GM12873 (cell line): ENCODE results near the gene ESPL1.

ENCODE experiments used
- TF ChIP-seq, protein P1 (sequence below): IDR thresholded peaks from 2 replicates; pipeline ENCODE4 v1.5.1; 2012; ENCODE audit warnings: low read depth, mild to moderate bottlenecking, moderate library complexity, low read length, control low read depth; ENCODE audit not compliant: insufficient read depth; ENCODE audit errors: missing control alignments

The ESPL1 gene

DNA sequence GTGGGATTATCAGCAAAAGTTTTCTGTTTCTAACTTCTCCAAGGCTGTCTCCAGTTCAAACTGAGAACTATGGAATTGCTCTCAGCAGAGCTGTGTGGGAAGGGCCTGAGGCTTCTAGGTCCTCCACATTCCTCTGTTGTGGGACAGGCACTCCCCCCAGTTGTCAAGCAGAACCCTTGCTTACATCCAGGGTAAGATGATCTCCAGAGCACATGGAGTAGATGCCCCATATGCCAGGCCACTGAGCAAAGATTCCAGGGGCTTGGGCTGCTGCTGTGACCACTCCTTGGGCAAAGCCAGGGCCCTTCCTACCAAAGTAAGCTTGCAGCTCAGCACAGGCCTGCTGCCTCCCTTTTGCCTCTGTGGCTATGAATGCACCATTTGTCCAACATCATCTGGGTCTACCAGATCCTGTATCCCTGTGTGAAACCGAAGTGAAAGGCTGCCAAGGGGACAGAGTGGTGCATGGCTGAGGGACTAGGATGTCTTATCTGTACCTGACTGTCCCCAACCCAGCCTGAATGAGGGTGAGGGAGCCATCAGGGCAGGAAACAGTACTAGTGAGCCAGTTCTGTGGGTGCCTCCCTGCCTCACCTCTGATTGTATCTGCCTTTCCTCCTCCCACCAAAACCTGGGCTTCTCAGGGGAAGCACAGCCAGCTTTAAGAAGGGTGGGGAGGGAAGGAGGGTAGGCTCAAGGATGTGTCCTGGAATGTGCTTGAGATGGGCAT, 13.1 kb upstream of the ESPL1 start:
- TF ChIP-seq, protein P1, sequence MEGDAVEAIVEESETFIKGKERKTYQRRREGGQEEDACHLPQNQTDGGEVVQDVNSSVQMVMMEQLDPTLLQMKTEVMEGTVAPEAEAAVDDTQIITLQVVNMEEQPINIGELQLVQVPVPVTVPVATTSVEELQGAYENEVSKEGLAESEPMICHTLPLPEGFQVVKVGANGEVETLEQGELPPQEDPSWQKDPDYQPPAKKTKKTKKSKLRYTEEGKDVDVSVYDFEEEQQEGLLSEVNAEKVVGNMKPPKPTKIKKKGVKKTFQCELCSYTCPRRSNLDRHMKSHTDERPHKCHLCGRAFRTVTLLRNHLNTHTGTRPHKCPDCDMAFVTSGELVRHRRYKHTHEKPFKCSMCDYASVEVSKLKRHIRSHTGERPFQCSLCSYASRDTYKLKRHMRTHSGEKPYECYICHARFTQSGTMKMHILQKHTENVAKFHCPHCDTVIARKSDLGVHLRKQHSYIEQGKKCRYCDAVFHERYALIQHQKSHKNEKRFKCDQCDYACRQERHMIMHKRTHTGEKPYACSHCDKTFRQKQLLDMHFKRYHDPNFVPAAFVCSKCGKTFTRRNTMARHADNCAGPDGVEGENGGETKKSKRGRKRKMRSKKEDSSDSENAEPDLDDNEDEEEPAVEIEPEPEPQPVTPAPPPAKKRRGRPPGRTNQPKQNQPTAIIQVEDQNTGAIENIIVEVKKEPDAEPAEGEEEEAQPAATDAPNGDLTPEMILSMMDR: no peak

DNA sequence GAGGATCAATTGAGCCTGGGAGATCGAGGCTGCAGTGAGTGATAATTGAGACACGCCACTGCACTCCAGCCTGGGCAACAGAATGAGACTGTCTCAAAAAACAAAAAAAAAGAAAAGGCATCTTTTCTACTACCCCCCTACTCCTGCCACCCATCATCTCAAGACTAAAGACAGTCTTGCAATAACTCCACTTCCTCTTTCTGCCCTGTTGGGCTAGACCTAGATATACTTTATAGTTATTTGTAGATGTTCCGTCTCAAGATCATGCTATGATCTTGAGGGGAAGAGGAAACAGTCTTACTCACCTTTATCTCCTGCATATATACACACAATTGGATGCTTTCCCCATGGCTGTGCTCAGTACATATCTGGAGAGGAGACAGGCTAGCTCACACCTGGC, 12.1 kb upstream of the ESPL1 start:
- TF ChIP-seq, protein P1: no peak

DNA sequence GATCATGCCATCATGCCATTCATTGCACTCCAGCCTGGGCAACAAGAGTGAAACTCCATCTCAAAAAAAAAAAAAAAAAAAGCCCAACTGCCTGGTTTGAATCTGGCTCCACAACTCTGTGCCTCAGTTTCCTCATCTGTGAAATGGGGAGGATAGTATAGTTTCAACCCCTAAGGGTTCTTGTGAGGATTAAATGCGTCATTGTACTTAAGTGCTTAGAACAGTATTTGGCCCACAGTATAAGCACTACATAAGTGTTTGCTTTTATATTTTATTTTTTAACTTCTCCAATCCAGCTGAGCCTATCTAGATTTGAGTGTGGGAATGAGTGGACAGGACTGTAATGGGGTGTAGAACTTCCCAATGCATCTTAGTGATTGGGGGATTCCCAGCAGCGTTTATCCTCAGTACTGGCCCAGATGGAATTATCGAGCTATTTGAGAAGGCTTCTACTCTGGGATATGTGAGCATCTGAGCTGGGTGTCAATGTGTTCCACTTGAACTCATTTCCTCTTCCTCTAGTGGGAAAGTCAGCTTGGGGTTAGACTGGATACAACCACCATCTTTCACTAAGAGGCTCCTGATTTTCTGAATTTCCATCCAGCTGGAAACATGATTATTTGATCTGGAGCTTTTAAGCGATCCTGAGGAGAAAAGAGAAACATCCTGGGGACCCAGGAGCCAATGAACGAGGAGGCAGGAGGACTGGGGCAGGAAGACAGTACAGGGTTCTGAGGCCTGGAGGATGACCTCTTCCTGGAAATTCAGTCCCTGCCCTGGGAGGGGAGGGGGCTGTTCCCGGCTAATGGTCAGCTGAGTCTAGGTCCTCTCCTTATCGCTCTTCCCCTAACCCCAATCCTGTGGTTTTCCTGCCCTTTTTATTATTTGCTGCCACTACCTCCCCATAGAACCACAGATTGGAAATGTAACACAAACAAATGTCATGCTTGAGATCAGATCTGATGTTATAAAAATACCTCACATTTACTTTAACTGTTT, 9.3 kb upstream of the ESPL1 start:
- TF ChIP-seq, protein P1: no peak

DNA sequence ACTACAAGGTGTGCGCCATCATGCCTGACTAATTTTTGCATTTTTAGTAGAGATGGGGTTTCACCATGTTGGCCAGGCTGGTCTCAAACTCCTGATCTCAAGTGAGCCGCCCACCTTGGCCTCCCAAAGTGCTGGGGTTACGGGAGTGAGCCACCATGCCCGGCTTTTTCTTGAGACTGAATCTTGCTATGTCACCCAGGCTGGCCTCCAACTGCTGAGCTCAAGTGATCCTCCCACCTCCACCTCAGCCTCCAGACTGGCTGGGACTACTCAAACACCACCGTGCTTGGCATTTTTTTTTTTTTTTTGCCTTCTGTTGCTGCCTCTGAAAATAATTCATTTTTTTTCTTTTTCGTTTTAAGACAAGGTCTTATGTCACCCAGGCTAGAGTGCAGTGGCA, 8.2 kb upstream of the ESPL1 start:
- TF ChIP-seq, protein P1: no peak

DNA sequence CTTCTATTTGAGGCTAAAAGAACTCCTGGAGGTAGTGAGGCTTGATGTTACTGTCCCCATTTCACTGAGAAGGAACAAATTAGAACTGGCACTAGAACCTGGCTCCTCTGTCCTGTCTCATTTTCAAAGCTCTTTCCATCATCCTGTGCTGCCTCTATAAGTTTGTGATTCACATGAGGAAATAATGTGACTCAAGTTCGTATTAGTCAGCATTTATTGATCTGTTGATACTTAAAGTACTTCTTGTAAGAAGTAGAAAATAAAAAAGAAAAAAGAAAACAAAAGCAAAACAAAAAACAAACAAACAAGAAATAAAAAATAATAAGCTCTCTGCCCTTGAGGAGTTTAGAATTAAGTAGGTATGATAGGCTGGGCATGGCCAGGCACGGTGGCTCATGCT, 2.3 kb upstream of the ESPL1 start:
- TF ChIP-seq, protein P1: no peak

DNA sequence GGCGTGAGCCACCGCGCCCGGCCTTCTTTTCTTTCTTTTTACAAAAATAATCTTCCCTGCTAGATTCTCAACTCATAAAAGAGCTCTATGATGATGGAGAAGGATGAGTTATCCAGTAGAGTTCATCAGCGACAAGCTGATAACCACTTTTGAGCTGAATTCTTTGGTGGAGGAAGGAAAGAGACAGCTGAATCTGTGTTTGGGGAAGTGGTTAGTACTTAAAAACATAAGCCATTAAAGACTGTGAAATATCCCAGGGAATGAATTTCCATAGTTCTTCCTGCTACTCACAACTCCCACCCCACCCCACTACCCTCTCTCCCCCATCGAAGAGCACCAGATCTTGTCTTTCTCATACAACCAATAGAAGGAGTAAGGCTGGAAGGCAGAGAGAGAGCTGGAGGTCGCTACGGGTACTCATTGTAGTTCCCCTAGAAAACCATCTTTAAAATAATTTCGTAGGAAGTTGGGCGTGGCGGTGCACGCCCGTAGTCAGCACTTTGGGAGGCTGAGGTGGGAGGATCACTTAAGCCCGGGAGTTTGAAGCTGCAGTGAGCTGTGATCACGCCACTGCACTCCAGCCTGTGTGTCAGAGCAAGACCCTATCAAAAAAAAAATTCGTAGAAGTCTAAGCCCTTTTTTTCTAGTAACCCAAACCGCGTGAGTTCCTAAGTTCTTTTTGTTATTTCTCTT, 647 bp upstream of the ESPL1 start:
- TF ChIP-seq, protein P1: no peak
